GM12878 (cell line): ENCODE data around the gene SLC6A3. TPM values are rescaled to one million over a fixed set of nuclear protein-coding genes. Genes with fewer than 3 reads are reported as not detected.

Source experiments
- ATAC-seq: fragments of 200-7000 bp; cut with Tn5 transposase; 3 replicates; pipeline ENCODE4 v1.9.1; 2020; ENCODE audit warnings: mild to moderate bottlenecking, moderate library complexity
- BruUV-seq: library from RNA; stranded (reverse); fragments of 400-500 nt; replicated peaks from 2 replicates; lab custom pipeline; 2021; lab: Mats Ljungman, UMichigan
- CTCF ChIA-PET: fragments of 300-600 bp; sonication (Branson Sonifier 250); formaldehyde crosslinking; extraction: SDS; loops from one replicate; lab custom pipeline; 2021; ENCODE audit warnings: inconsistent platforms; lab: Yijun Ruan, JAX
- POLR2A ChIA-PET: fragments of 350-600 bp; formaldehyde crosslinking; extraction: SDS; loops from one replicate; lab custom pipeline; 2021; ENCODE audit warnings: inconsistent platforms; lab: Charles Lee
- RAD21 ChIA-PET: fragments of 300-600 bp; sonication (Branson Sonifier 250); formaldehyde crosslinking; loops from one replicate; lab custom pipeline; 2023; ENCODE audit warnings: antibody characterized with exemption; ENCODE audit not compliant: unreplicated experiment; lab: Charles Lee
- SMC1A ChIA-PET: fragments of 300-600 bp; sonication (Branson Sonifier 250); formaldehyde crosslinking; loops from one replicate; lab custom pipeline; 2023; ENCODE audit not compliant: unreplicated experiment, uncharacterized antibody; lab: Charles Lee
- DNase-seq: peaks from one replicate; pipeline ENCODE4 v3.0.0-alpha.2; 2011; ENCODE audit warnings: low read depth, low spot score
- FAIRE-seq: peaks from 3 replicates; lab custom pipeline; 2011; peaks lifted over from hg19 to GRCh38; lab: Jason Lieb, UNC
- H2AFZ ChIP-seq: 2 replicates; pipeline ENCODE4 v1.6.0; 2011; ENCODE audit warnings: low read depth, low read length, control low read depth; ENCODE audit not compliant: control insufficient read depth
- H3K27ac ChIP-seq: 2 replicates; pipeline ENCODE4 v1.5.1; 2011; ENCODE audit warnings: control low read depth; ENCODE audit not compliant: control insufficient read depth, insufficient read depth
- H3K27me3 ChIP-seq, 2 experiments: replicated peaks in 1 of 2; 2 replicates each; pipeline versions ENCODE4 v1.6.0 to v1.6.1; 2011; ENCODE audit warnings: low read length in 1 of 2; ENCODE audit not compliant: control insufficient read depth in 2 of 2, insufficient read depth in 2 of 2
- H3K36me3 ChIP-seq, 2 experiments: 2 replicates each; pipeline ENCODE4 v1.5.1; 2011; ENCODE audit warnings: low read length in 1 of 2; ENCODE audit not compliant: control insufficient read depth in 2 of 2, insufficient read depth in 2 of 2
- H3K4me1 ChIP-seq: 2 replicates; pipeline ENCODE4 v1.6.1; 2011; ENCODE audit warnings: mild to moderate bottlenecking, low read length, moderate library complexity, mixed read lengths; ENCODE audit not compliant: control insufficient read depth, insufficient read depth
- H3K4me2 ChIP-seq: 2 replicates; pipeline ENCODE4 v1.6.0; 2011; ENCODE audit warnings: control low read depth; ENCODE audit not compliant: control insufficient read depth, insufficient read depth
- H3K4me3 ChIP-seq: fragments of 200-600 bp; sonication (generic); 2 replicates; pipeline ENCODE4 v1.5.1; 2016
- H3K79me2 ChIP-seq: 2 replicates; pipeline ENCODE4 v1.6.0; 2011; ENCODE audit warnings: low read length; ENCODE audit not compliant: control insufficient read depth, insufficient read depth
- H3K9ac ChIP-seq: 2 replicates; pipeline ENCODE4 v1.8.0; 2011; ENCODE audit warnings: low read length, control low read depth, mixed read lengths; ENCODE audit not compliant: control insufficient read depth, insufficient read depth
- H3K9me3 ChIP-seq: replicated peaks from 3 replicates; pipeline ENCODE4 v1.5.1; 2011; ENCODE audit warnings: mild to moderate bottlenecking, low read length; ENCODE audit not compliant: control insufficient read depth, insufficient read depth
- H4K20me1 ChIP-seq: 2 replicates; pipeline ENCODE4 v1.6.0; 2011; ENCODE audit not compliant: control insufficient read depth, insufficient read depth
- CBX3 ChIP-seq: fragments of 200-600 bp; sonication (generic); IDR thresholded peaks from 2 replicates; pipeline ENCODE4 v1.6.1; 2016; ENCODE audit warnings: low read depth, borderline replicate concordance
- CEBPB ChIP-seq, 2 experiments: fragments of 150-350 bp in 1 of 2; IDR thresholded peaks; 2 replicates each; pipeline ENCODE4 v1.6.1; 2012 to 2014; ENCODE audit warnings: low read depth in 2 of 2, low read length in 2 of 2, borderline replicate concordance in 1 of 2, inconsistent platforms in 1 of 2
- CHD1 ChIP-seq: IDR thresholded peaks from 2 replicates; pipeline ENCODE4 v1.6.1; 2012; ENCODE audit warnings: low read depth, low read length, improper control_type of control experiment
- EED ChIP-seq: sonication (generic); IDR thresholded peaks from 2 replicates; pipeline ENCODE4 v1.6.1; 2016; ENCODE audit warnings: antibody characterized with exemption, low read depth
- JUNB ChIP-seq: IDR thresholded peaks from 2 replicates; pipeline ENCODE4 v1.6.1; 2016; ENCODE audit warnings: antibody characterized with exemption, mild to moderate bottlenecking
- JUND ChIP-seq: IDR thresholded peaks from 2 replicates; pipeline ENCODE4 v1.6.1; 2012; ENCODE audit warnings: low read depth, mild to moderate bottlenecking, low read length, improper control_type of control experiment, moderate library complexity
- KLF5 ChIP-seq: fragments of 450-650 bp; IDR thresholded peaks from 2 replicates; pipeline ENCODE4 v1.6.1; 2014; ENCODE audit warnings: mild to moderate bottlenecking; ENCODE audit not compliant: partially characterized antibody
- MEF2A ChIP-seq: IDR thresholded peaks from 2 replicates; pipeline ENCODE4 v1.6.1; 2011; ENCODE audit warnings: low read depth, mild to moderate bottlenecking, low read length, moderate library complexity; ENCODE audit not compliant: insufficient read depth
- MYB ChIP-seq: fragments of 150-350 bp; IDR thresholded peaks from 2 replicates; pipeline ENCODE4 v1.6.1; 2014; ENCODE audit warnings: mild to moderate bottlenecking, low read depth, low read length, borderline replicate concordance
- NRF1 ChIP-seq: conservative IDR thresholded peaks from 2 replicates; pipeline ENCODE4 v1.6.1; 2011; ENCODE audit warnings: mild to moderate bottlenecking, low read depth, low read length, improper control_type of control experiment
- RAD21 ChIP-seq: IDR thresholded peaks from 2 replicates; pipeline ENCODE4 v1.6.1; 2011; ENCODE audit warnings: mild to moderate bottlenecking, low read depth, low read length, moderate library complexity; ENCODE audit not compliant: insufficient read depth
- SMAD1 ChIP-seq: fragments of 450-650 bp; IDR thresholded peaks from 2 replicates; pipeline ENCODE4 v1.6.1; 2018; ENCODE audit warnings: mild to moderate bottlenecking, low read depth; ENCODE audit not compliant: partially characterized antibody
- SRF ChIP-seq, 2 experiments: IDR thresholded peaks; 2 replicates each; pipeline ENCODE4 v1.6.1; 2011; ENCODE audit warnings: low read depth in 2 of 2, low read length in 2 of 2, mild to moderate bottlenecking in 1 of 2, moderate library complexity in 1 of 2
- USF1 ChIP-seq: IDR thresholded peaks from 2 replicates; pipeline ENCODE4 v1.6.1; 2011; ENCODE audit warnings: borderline replicate concordance, low read depth, mild to moderate bottlenecking, moderate library complexity, mixed read lengths, low read length; ENCODE audit not compliant: insufficient read depth; ENCODE audit errors: extremely low read length
- YBX1 ChIP-seq: fragments of 450-650 bp; IDR thresholded peaks from 2 replicates; pipeline ENCODE4 v1.6.1; 2016; ENCODE audit warnings: antibody characterized with exemption
- ZZZ3 ChIP-seq: IDR thresholded peaks from 2 replicates; pipeline ENCODE4 v1.6.1; 2011; ENCODE audit warnings: low read depth; ENCODE audit not compliant: control insufficient read depth, insufficient read length
- WGBS: methylation state at CpG from one replicate; pipeline ENCODE4 v1.1.6; 2016; ENCODE audit warnings: low lambda C conversion rate; ENCODE audit not compliant: insufficient replicate concordance, insufficient coverage; ENCODE audit errors: missing lambda C conversion rate; 5-methylcytosine and 5-hydroxymethylcytosine counted together
- in situ Hi-C: fragments of 300-500 bp; cut with MboI; formaldehyde crosslinking; loops from 9 replicates; pipeline ENCODE4 v1.14.3; 2018; ENCODE audit warnings: mixed read lengths
- intact Hi-C: fragments of 100-400 bp; cut with micrococcal nuclease; formaldehyde crosslinking; loops from one replicate; pipeline ENCODE4 v1.14.2; 2022; ENCODE audit not compliant: unreplicated experiment
- polyA plus RNA-seq, 11 experiments: library from polyadenylated mRNA; depleted of rRNA in 4 of 11; unstranded in 6 of 11; stranded (reverse) in 5 of 11; fragments of >200 nt; fragmentation: Nextera tagmentation in 4 of 11; fragmentation: Illumina TruSeq in 1 of 11; extraction: Ambion mirVana in 4 of 11; extraction: Trizol in 1 of 11; gene quantifications; 1 replicate in 1 of 11; 2 replicates in 10 of 11; pipeline versions ENCODE4 v1.2.1 to v1.2.3, GENCODE V29; 2011 to 2016; ENCODE audit warnings: inconsistent platforms in 2 of 11, missing spikeins in 2 of 11, low read depth in 1 of 11
- total RNA-seq, 4 experiments: library from RNA; depleted of rRNA in 3 of 4; stranded (reverse); fragments of >200 nt in 3 of 4; fragmentation: Illumina TruSeq in 1 of 4; extraction: Trizol in 1 of 4; gene quantifications; 2 replicates each; pipeline versions ENCODE4 v1.2.1 to v1.2.3, GENCODE V29; 2013 to 2021
- TF ChIP-seq, protein P1 (sequence below): IDR thresholded peaks from 2 replicates; pipeline ENCODE4 v1.6.1; 2012; ENCODE audit warnings: improper control_type of control experiment, low read depth, low read length; ENCODE audit not compliant: insufficient replicate concordance

Gene SLC6A3
- total and polyA plus RNA-seq, 10 of the 15 experiments (the other 5 are each of a cell fraction or from before 2014, with no cell fraction given), result 0.01 TPM; not detected in 9

GRCh38 chr5:1400936-1401335 lies 44.3 kb downstream of the SLC6A3 start:
- no peak for ATAC-seq
- Histone ChIP-seq H3K27me3 (peaks cover 3 to 4% of the 10 kb centered on the region in 2 experiments; a peak in 2 of 4 replicates), H3K9me3 (no peaks in the 10 kb centered on the region; the same call in 2 of the 3 replicates), H3K79me2 (no peaks in the 10 kb centered on the region), H3K9ac (no peak overlapping the region), H3K27ac (no peak overlapping the region), H3K4me1 (no peaks in the 10 kb centered on the region), H3K36me3 (no peaks in the 10 kb centered on the region), H4K20me1 (no peaks in the 10 kb centered on the region), H3K4me3 (no peak overlapping the region), H2AFZ (no peak overlapping the region), H3K4me2 (no peak overlapping the region)
- SMC1A ChIA-PET, result no interaction called here
- in situ Hi-C loops, result no loop called here
- no TSS peak for BruUV-seq
- POLR2A ChIA-PET, result no interaction called here
- intact Hi-C loops, result no loop called here
- CTCF ChIA-PET, result no interaction called here
- TF ChIP-seq JUNB, result no peak
- TF ChIP-seq ZZZ3, result no peak
- no peak for TF ChIP-seq USF1
- TF ChIP-seq, protein P1, sequence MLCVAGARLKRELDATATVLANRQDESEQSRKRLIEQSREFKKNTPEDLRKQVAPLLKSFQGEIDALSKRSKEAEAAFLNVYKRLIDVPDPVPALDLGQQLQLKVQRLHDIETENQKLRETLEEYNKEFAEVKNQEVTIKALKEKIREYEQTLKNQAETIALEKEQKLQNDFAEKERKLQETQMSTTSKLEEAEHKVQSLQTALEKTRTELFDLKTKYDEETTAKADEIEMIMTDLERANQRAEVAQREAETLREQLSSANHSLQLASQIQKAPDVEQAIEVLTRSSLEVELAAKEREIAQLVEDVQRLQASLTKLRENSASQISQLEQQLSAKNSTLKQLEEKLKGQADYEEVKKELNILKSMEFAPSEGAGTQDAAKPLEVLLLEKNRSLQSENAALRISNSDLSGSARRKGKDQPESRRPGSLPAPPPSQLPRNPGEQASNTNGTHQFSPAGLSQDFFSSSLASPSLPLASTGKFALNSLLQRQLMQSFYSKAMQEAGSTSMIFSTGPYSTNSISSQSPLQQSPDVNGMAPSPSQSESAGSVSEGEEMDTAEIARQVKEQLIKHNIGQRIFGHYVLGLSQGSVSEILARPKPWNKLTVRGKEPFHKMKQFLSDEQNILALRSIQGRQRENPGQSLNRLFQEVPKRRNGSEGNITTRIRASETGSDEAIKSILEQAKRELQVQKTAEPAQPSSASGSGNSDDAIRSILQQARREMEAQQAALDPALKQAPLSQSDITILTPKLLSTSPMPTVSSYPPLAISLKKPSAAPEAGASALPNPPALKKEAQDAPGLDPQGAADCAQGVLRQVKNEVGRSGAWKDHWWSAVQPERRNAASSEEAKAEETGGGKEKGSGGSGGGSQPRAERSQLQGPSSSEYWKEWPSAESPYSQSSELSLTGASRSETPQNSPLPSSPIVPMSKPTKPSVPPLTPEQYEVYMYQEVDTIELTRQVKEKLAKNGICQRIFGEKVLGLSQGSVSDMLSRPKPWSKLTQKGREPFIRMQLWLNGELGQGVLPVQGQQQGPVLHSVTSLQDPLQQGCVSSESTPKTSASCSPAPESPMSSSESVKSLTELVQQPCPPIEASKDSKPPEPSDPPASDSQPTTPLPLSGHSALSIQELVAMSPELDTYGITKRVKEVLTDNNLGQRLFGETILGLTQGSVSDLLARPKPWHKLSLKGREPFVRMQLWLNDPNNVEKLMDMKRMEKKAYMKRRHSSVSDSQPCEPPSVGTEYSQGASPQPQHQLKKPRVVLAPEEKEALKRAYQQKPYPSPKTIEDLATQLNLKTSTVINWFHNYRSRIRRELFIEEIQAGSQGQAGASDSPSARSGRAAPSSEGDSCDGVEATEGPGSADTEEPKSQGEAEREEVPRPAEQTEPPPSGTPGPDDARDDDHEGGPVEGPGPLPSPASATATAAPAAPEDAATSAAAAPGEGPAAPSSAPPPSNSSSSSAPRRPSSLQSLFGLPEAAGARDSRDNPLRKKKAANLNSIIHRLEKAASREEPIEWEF, result no peak
- no peak for TF ChIP-seq CEBPB (IDR thresholded peaks at IDR 0.05; ENCODE audit: borderline replicate concordance in 1 of 2, low read depth in 2 of 2, low read length in 2 of 2)
- no peak for TF ChIP-seq KLF5
- no peak for TF ChIP-seq MEF2A
- no peak for TF ChIP-seq SMAD1
- no peak for TF ChIP-seq CBX3
- no peak for TF ChIP-seq NRF1
- TF ChIP-seq CHD1, result no peak
- TF ChIP-seq MYB, result no peak
- TF ChIP-seq EED, result no peak
- no peak for TF ChIP-seq SRF (IDR thresholded peaks at IDR 0.05; ENCODE audit: low read depth in 2 of 2, low read length in 2 of 2)
- TF ChIP-seq YBX1, result no peak
- no peak for TF ChIP-seq JUND
- TF ChIP-seq RAD21, result no peak
- WGBS, result 49% methylated on average over 12 of the region's 12 CpGs
- no peak for DNase-seq
- FAIRE-seq, result no peak
- RAD21 ChIA-PET, result no interaction called here
